ENCODE results near the gene HS6ST3. TPM values are rescaled to one million over a fixed set of nuclear protein-coding genes. Genes with fewer than 3 reads are reported as not detected.

The HS6ST3 gene
- total RNA-seq, 1 donor from 2014 or later = 3.0 TPM

- Histone ChIP-seq H3K9me3 (no peaks in the 10 kb centered on the region), H3K36me3 (no peaks in the 10 kb centered on the region), H3K4me1 (no peaks in the 10 kb centered on the region), H3K27me3 (no peaks in the 10 kb centered on the region), H3K27ac (no peak overlapping the region), H3K4me3 (no peak overlapping the region)
- no peak for TF ChIP-seq CTCF (IDR thresholded peaks at IDR 0.05)
- intact Hi-C loops (cut with DNase I) = no loop called here
- no peak for DNase-seq (ENCODE audit: low spot score in 2 of 2)
These were observed 588.9 kb downstream of the HS6ST3 start for GRCh38 chr13:96678801-96679200.

DNA sequence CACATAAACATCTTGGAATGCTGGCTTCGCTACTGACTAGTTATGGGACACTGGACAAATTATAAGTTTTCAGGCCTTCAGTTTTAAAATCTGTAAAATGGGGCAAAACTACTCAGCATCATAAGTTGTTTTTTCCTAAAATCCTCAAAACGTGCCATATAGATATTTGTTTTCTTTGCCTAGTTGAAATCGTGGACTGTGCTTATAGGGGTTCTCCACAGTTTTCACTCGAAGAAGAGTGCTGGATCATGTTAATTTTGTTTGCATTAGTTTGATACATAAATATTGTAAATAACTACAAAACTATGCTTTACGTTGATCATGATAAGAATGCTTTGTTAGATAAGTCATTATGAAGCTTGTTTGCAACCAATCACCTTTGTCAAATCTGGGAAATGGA is 591.0 kb downstream of the HS6ST3 start:
- TF ChIP-seq CTCF (IDR thresholded peaks at IDR 0.05) = no peak
- H3K36me3 ChIP-seq = no peaks in the 10 kb centered on the region
- H3K9me3 ChIP-seq = no peaks in the 10 kb centered on the region
- no peak overlapping the region for H3K27ac ChIP-seq
- no peak overlapping the region for H3K4me3 ChIP-seq
- H3K27me3 ChIP-seq = no peaks in the 10 kb centered on the region
- no peak for DNase-seq (ENCODE audit: low spot score in 2 of 2)
- intact Hi-C loops (cut with DNase I) = no loop called here
- H3K4me1 ChIP-seq = no peaks in the 10 kb centered on the region

DNA sequence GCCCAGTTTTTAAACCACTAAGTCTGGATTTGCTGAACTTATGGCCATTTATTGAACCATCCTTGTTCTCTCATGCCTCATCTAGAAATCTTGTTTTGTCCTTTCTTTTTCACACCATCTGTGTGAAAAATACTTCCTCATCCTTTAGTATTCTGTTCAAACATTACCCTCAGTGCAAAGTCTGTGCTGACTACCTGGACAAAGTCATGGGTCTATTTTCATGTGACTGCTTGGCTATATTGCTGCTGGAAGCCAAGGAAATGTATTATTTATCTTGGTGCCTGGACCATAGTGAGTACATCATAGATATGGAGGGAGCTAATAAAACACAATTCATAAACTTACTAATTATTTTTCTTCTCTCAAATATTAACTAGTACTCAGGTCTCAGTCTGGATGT is 591.9 kb downstream of the HS6ST3 start:
- no peak for TF ChIP-seq CTCF (IDR thresholded peaks at IDR 0.05)
- no peak for DNase-seq (ENCODE audit: low spot score in 2 of 2)
- intact Hi-C loops (cut with DNase I) = no loop called here
- no peak overlapping the region for H3K4me3 ChIP-seq
- H3K9me3 ChIP-seq = no peaks in the 10 kb centered on the region
- H3K27ac ChIP-seq = no peak overlapping the region
- H3K4me1 ChIP-seq = no peaks in the 10 kb centered on the region
- no peaks in the 10 kb centered on the region for H3K36me3 ChIP-seq
- H3K27me3 ChIP-seq = no peaks in the 10 kb centered on the region

GRCh38 chr13:96684469-96684868 is 594.6 kb downstream of the HS6ST3 start:
- no peak for DNase-seq (ENCODE audit: low spot score in 2 of 2)
- TF ChIP-seq CTCF (IDR thresholded peaks at IDR 0.05) = no peak

DNA sequence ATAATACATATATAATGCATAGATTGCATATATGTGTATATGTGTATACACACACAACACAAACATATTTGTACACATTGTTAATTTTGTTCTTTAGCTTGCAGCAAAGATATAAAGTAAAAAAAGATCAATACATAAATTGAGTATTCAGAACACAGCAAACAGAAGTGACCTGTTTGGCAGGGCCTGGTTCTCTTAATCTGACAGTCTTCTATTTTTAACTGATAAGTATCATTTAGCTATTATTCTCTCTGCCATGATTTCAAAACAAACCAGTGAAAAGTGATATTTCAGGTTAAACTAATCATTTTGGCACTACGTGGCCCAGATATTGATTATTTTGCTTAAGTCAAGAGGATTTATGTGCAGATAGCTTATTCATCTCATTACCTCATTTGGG is 595.0 kb downstream of the HS6ST3 start:
- no peak for TF ChIP-seq CTCF (IDR thresholded peaks at IDR 0.05)
- no peak overlapping the region for H3K4me3 ChIP-seq
- no peaks in the 10 kb centered on the region for H3K4me1 ChIP-seq
- H3K27ac ChIP-seq = no peak overlapping the region
- H3K9me3 ChIP-seq = no peaks in the 10 kb centered on the region
- DNase-seq (ENCODE audit: low spot score in 2 of 2) = no peak
- intact Hi-C loops (cut with DNase I) = no loop called here
- H3K36me3 ChIP-seq = no peaks in the 10 kb centered on the region
- H3K27me3 ChIP-seq = no peaks in the 10 kb centered on the region

More at GRCh38 chr13:96684469-96684868, 594.6 kb downstream of the HS6ST3 start:
- Histone ChIP-seq H3K36me3 (no peaks in the 10 kb centered on the region), H3K27ac (no peak overlapping the region), H3K4me3 (no peak overlapping the region), H3K9me3 (no peaks in the 10 kb centered on the region), H3K27me3 (no peaks in the 10 kb centered on the region), H3K4me1 (no peaks in the 10 kb centered on the region)
- intact Hi-C loops (cut with DNase I) = no loop called here

DNA sequence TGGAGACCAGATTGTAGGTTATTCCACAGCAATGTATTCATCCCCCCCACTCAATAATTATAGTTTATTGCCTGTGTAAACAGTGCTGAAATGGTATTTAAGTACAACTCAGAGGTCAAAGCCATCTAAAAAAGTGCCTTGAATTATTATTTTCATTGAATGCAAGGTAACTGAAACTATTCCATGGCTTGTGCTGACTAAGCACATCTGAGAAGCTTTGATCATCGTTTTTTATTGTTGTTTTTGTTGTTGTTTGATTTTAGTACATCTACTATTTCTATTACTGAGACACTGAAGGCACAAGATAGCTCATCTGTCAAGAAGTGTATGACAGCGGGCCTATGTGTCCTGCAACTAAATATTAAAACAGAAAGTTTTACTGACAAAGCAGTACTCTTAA is 596.4 kb downstream of the HS6ST3 start:
- intact Hi-C loops (cut with DNase I) = no loop called here
- Histone ChIP-seq H3K4me1 (no peaks in the 10 kb centered on the region), H3K27ac (no peak overlapping the region), H3K9me3 (no peaks in the 10 kb centered on the region), H3K4me3 (no peak overlapping the region), H3K36me3 (no peaks in the 10 kb centered on the region), H3K27me3 (no peaks in the 10 kb centered on the region)
- no peak for DNase-seq (ENCODE audit: low spot score in 2 of 2)
- no peak for TF ChIP-seq CTCF (IDR thresholded peaks at IDR 0.05)
